Right lobe of liver (tissue), 4 donors: ENCODE results near the gene PEF1.

Source experiments
- CTCF ChIP-seq, 4 donors: fragments of 200-600 bp in 3 of 4; fragments of 450-650 bp in 1 of 4; IDR thresholded peaks; one replicate each; pipeline versions ENCODE4 v1.5.1 to v1.8.0; 2016 to 2022; ENCODE audit warnings: antibody characterized with exemption in 4 of 4, mild to moderate bottlenecking in 2 of 4
- POLR2A ChIP-seq: fragments of 450-650 bp; IDR thresholded peaks from one replicate; pipeline ENCODE4 v1.6.1; 2017; ENCODE audit warnings: antibody characterized with exemption, mild to moderate bottlenecking
- donor health status: DM: no; HTN: no; CAD: no.
- donor health status: DM: no; HTN: no; CAD: no.
- donor health status: DM: no; HTN: yes; CAD: no.

DNA sequence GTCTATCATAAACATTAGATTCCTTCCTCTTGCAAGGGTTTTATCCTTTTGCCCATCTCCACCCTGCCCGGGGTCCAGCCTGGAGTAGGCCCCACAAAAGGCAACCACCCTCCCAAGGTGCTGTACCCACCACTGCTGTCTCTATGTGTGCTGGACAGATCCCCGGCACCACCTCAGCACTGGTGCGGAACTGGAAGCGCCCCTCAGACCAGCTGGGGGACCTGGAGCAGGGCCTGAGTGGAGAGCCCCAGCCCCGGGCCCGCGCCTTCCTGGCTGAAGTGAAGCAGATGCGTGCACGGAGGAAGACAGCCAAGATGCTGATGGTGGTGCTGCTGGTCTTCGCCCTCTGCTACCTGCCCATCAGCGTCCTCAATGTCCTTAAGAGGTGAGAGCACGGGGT is 21.3 kb downstream of the PEF1 start:
- TF ChIP-seq CTCF (IDR thresholded peaks at IDR 0.05) (no peak), POLR2A (no peak)
